ENCODE results near the gene LEMD1.

DNA sequence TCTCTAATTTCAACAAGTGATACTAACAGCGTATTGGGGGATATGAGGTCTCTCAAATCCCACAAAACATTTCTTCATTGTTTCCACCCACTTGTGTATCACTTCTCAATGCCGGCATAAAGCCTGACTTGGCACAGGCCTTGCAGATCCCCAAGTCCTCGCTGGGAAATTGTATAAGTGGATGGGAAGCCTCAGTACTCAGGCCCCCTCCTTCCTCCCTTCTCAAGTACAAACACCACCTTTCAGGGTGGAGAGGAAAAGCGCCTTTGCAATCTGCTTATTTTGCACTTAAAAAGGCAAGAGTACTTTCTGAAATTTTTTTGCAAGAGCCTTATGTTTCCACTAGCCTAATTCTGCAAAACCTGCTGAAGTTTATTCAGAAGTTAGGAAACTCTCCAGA, 39.3 kb downstream of the LEMD1 start:
- TF ChIP-seq, protein P1, sequence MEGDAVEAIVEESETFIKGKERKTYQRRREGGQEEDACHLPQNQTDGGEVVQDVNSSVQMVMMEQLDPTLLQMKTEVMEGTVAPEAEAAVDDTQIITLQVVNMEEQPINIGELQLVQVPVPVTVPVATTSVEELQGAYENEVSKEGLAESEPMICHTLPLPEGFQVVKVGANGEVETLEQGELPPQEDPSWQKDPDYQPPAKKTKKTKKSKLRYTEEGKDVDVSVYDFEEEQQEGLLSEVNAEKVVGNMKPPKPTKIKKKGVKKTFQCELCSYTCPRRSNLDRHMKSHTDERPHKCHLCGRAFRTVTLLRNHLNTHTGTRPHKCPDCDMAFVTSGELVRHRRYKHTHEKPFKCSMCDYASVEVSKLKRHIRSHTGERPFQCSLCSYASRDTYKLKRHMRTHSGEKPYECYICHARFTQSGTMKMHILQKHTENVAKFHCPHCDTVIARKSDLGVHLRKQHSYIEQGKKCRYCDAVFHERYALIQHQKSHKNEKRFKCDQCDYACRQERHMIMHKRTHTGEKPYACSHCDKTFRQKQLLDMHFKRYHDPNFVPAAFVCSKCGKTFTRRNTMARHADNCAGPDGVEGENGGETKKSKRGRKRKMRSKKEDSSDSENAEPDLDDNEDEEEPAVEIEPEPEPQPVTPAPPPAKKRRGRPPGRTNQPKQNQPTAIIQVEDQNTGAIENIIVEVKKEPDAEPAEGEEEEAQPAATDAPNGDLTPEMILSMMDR (IDR thresholded peaks at IDR 0.05) = no peak
- no peak for TF ChIP-seq POLR2A (IDR thresholded peaks at IDR 0.05; ENCODE audit: low read depth)
- TF ChIP-seq POLR2AphosphoS5 (IDR thresholded peaks at IDR 0.05) = no peak
